GM10266 (cell line): Measurements from ENCODE around the gene SFXN2.
"Not testable (repeated sequence)": the region's sequence is repeated elsewhere in the genome, so short reads cannot be mapped to it uniquely, and the experiment has no call there.

Experiments
- DNase-seq: peaks from one replicate; pipeline ENCODE4 v3.0.0; 2012; ENCODE audit errors: extremely low spot score
- CTCF ChIP-seq: IDR thresholded peaks from 2 replicates; pipeline ENCODE4 v1.5.1; 2012; ENCODE audit warnings: mild to moderate bottlenecking, low read depth; ENCODE audit not compliant: control insufficient read depth, insufficient read depth; ENCODE audit errors: missing control alignments

The SFXN2 gene

GRCh38 chr10:102758240-102758932 is 44.0 kb downstream of the SFXN2 start:
- DNase-seq = no peak
- no peak for TF ChIP-seq CTCF

- DNase-seq = not testable (repeated sequence)
Measured at GRCh38 chr10:102758933-102759262, 44.5 kb downstream of the SFXN2 start.

GRCh38 chr10:102759497-102760210 is 45.2 kb downstream of the SFXN2 start:
- no peak for DNase-seq

GRCh38 chr10:102761981-102762380 is 47.5 kb downstream of the SFXN2 start:
- DNase-seq = no peak
- no peak for TF ChIP-seq CTCF

More at GRCh38 chr10:102759497-102760210, 45.2 kb downstream of the SFXN2 start:
- TF ChIP-seq CTCF = no peak

GRCh38 chr10:102762401-102763015 is 48.1 kb downstream of the SFXN2 start:
- DNase-seq = no peak
- TF ChIP-seq CTCF = no peak

GRCh38 chr10:102763037-102763607 is 48.7 kb downstream of the SFXN2 start:
- no peak for TF ChIP-seq CTCF
- DNase-seq = no peak

GRCh38 chr10:102764470-102765161 is 50.2 kb downstream of the SFXN2 start:
- TF ChIP-seq CTCF = no peak
- no peak for DNase-seq
